HL-60 (cell line): ENCODE results near the gene ARHGAP23.

Experiments used
- GABPA ChIP-seq: IDR thresholded peaks from 2 replicates; pipeline ENCODE4 v1.6.1; 2012; ENCODE audit warnings: low read depth
- POLR2AphosphoS5 ChIP-seq: IDR thresholded peaks from 2 replicates; pipeline ENCODE4 v1.6.1; 2012; ENCODE audit warnings: low read depth
- SPI1 ChIP-seq: IDR thresholded peaks from 2 replicates; pipeline ENCODE4 v1.6.1; 2012; ENCODE audit warnings: low read depth, mild to moderate bottlenecking, borderline replicate concordance
- TF ChIP-seq, protein P1 (sequence below): IDR thresholded peaks from one replicate; pipeline ENCODE4 v1.5.1; 2011; ENCODE audit warnings: low read length, control low read depth, inconsistent platforms; ENCODE audit not compliant: insufficient read depth
- TF ChIP-seq, protein P2 (sequence below): IDR thresholded peaks from 2 replicates; pipeline ENCODE4 v1.6.1; 2012; ENCODE audit warnings: low read depth; ENCODE audit not compliant: insufficient replicate concordance

DNA sequence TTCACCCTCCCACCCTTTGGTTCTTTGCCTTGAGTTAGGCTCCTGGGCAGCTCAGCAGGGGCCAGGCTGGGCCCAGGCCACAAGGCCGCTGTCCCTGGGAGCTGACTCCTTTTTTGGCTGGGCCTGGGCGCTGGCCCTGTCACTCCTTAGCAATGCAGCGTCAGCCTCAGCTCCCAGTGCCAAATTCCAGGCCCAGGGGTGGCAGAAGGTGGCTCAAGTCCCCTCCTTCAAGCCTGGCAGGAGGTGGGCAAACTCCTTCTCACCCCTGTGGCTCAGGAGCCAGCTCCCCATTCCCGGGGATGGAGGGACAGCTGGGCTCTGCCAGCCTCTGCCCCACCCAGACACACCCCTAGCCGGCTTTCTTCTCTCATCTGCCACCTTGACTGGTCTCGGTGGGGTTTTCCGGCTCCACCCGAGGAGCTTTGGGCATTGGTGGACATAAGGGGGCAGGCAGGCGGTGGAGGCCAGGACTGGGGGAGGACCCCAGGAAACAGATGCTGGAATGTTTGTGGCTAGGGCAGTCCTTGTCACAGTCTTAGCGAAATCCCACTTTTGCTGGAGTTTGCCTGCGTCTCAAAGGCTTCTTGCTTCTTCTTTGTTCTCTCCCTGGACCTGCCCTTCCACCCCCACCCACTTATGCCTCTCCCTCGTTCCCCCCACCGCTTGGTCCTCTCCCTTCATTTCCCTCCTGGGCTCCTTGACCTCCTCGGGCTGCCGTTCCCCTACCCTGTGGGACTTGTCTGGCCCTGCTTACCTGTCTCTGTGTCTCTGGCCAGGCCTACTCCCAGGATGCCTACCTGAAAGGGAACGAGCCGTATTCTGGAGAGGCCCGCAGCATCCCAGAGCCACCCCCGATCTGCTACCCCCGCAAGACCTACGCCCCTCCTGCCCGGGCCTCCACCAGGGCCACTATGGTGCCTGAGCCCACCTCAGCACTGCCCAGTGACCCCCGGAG, 37.4 kb downstream of the ARHGAP23 start:
- TF ChIP-seq, protein P1, sequence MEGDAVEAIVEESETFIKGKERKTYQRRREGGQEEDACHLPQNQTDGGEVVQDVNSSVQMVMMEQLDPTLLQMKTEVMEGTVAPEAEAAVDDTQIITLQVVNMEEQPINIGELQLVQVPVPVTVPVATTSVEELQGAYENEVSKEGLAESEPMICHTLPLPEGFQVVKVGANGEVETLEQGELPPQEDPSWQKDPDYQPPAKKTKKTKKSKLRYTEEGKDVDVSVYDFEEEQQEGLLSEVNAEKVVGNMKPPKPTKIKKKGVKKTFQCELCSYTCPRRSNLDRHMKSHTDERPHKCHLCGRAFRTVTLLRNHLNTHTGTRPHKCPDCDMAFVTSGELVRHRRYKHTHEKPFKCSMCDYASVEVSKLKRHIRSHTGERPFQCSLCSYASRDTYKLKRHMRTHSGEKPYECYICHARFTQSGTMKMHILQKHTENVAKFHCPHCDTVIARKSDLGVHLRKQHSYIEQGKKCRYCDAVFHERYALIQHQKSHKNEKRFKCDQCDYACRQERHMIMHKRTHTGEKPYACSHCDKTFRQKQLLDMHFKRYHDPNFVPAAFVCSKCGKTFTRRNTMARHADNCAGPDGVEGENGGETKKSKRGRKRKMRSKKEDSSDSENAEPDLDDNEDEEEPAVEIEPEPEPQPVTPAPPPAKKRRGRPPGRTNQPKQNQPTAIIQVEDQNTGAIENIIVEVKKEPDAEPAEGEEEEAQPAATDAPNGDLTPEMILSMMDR, result no peak
- TF ChIP-seq SPI1 (no peak), POLR2AphosphoS5 (no peak), GABPA (no peak)
- TF ChIP-seq, protein P2, sequence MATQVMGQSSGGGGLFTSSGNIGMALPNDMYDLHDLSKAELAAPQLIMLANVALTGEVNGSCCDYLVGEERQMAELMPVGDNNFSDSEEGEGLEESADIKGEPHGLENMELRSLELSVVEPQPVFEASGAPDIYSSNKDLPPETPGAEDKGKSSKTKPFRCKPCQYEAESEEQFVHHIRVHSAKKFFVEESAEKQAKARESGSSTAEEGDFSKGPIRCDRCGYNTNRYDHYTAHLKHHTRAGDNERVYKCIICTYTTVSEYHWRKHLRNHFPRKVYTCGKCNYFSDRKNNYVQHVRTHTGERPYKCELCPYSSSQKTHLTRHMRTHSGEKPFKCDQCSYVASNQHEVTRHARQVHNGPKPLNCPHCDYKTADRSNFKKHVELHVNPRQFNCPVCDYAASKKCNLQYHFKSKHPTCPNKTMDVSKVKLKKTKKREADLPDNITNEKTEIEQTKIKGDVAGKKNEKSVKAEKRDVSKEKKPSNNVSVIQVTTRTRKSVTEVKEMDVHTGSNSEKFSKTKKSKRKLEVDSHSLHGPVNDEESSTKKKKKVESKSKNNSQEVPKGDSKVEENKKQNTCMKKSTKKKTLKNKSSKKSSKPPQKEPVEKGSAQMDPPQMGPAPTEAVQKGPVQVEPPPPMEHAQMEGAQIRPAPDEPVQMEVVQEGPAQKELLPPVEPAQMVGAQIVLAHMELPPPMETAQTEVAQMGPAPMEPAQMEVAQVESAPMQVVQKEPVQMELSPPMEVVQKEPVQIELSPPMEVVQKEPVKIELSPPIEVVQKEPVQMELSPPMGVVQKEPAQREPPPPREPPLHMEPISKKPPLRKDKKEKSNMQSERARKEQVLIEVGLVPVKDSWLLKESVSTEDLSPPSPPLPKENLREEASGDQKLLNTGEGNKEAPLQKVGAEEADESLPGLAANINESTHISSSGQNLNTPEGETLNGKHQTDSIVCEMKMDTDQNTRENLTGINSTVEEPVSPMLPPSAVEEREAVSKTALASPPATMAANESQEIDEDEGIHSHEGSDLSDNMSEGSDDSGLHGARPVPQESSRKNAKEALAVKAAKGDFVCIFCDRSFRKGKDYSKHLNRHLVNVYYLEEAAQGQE, result no peak
